ENCODE measurements around the gene CDC27. TPM values are rescaled to one million over a fixed set of nuclear protein-coding genes. Genes with fewer than 3 reads are reported as not detected.

The CDC27 gene
- total RNA-seq, 1 donor from 2014 or later = 125 TPM

DNA sequence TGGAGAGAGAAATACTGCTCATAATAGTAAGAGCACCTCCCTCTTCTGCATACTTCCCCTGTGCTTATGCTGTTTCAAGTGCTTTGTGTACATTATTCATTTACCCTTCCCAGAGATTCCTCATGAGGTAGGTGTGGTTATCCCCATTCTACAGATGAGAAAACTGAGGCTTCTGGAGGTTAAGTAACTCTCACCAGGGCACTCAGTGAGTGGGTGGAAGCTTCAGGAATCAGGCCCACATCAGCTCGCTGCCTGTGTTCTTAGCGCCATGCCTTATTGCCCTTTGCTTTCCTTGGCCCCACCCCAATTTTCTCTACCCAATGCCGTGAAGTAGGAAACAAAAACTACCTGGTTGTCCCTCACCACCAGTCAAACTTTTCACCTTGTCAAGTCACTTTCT is 46.4 kb upstream of the CDC27 start:
- no peak for DNase-seq (ENCODE audit: low read depth, low spot score)
- no peak overlapping the region for H3K4me3 Mint-ChIP-seq
- no peaks in the 10 kb centered on the region for H3K9me3 Mint-ChIP-seq
- H3K27me3 Mint-ChIP-seq (ENCODE audit: low read depth) = peaks cover 20% of the 10 kb centered on the region
- no peak for TF ChIP-seq CTCF (conservative IDR thresholded peaks at IDR 0.05)
- H3K36me3 Mint-ChIP-seq (ENCODE audit: low read depth) = no peaks in the 10 kb centered on the region
- peaks cover 2% of the 10 kb centered on the region for H3K4me1 Mint-ChIP-seq
- no peak overlapping the region for H3K27ac Mint-ChIP-seq (ENCODE audit: unreplicated experiment)

GRCh38 chr17:47232465-47232864 is 43.4 kb upstream of the CDC27 start:
- H3K36me3 Mint-ChIP-seq (ENCODE audit: low read depth) = no peaks in the 10 kb centered on the region
- H3K9me3 Mint-ChIP-seq = no peaks in the 10 kb centered on the region
- DNase-seq (ENCODE audit: low read depth, low spot score) = no peak
- no peak overlapping the region for H3K27ac Mint-ChIP-seq (ENCODE audit: unreplicated experiment)
- no peak for TF ChIP-seq CTCF (conservative IDR thresholded peaks at IDR 0.05)
- H3K27me3 Mint-ChIP-seq (ENCODE audit: low read depth) = peaks cover 30% of the 10 kb centered on the region
- H3K4me1 Mint-ChIP-seq = peaks cover 14% of the 10 kb centered on the region
- H3K4me3 Mint-ChIP-seq = no peak overlapping the region

DNA sequence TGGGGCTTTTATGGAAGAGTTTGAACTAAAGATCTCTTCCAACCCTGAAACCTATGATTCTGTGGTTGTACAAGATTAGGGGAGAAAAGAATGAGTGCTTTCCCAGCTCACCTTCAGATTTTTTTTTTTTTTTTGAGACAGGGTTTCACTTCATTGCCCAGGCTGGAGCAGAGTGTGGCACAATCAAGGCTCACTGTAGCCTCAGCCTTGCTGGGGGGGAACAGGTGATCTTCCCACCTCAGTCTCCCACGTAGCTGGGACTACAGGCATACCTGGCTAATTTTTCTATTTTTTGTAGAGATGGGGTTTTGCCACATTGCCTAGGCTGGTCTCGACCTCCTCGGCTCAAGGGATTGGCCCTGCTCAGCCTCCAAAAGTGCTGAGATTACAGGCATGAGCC is 42.8 kb upstream of the CDC27 start:
- Mint-ChIP-seq H3K4me1 (peaks cover 14% of the 10 kb centered on the region), H3K4me3 (no peak overlapping the region), H3K27ac (ENCODE audit: unreplicated experiment) (no peak overlapping the region), H3K27me3 (ENCODE audit: low read depth) (peaks cover 30% of the 10 kb centered on the region), H3K9me3 (no peaks in the 10 kb centered on the region), H3K36me3 (ENCODE audit: low read depth) (no peaks in the 10 kb centered on the region)
- DNase-seq (ENCODE audit: low read depth, low spot score) = no peak
- no peak for TF ChIP-seq CTCF (conservative IDR thresholded peaks at IDR 0.05)

GRCh38 chr17:47231334-47231733 is 42.2 kb upstream of the CDC27 start:
- H3K4me3 Mint-ChIP-seq = no peak overlapping the region
- no peak for DNase-seq (ENCODE audit: low read depth, low spot score)
- H3K27me3 Mint-ChIP-seq (ENCODE audit: low read depth) = peaks cover 30% of the 10 kb centered on the region
- no peaks in the 10 kb centered on the region for H3K9me3 Mint-ChIP-seq
- H3K27ac Mint-ChIP-seq (ENCODE audit: unreplicated experiment) = no peak overlapping the region
- H3K4me1 Mint-ChIP-seq = peaks cover 14% of the 10 kb centered on the region
- no peaks in the 10 kb centered on the region for H3K36me3 Mint-ChIP-seq (ENCODE audit: low read depth)
- no peak for TF ChIP-seq CTCF (conservative IDR thresholded peaks at IDR 0.05)

DNA sequence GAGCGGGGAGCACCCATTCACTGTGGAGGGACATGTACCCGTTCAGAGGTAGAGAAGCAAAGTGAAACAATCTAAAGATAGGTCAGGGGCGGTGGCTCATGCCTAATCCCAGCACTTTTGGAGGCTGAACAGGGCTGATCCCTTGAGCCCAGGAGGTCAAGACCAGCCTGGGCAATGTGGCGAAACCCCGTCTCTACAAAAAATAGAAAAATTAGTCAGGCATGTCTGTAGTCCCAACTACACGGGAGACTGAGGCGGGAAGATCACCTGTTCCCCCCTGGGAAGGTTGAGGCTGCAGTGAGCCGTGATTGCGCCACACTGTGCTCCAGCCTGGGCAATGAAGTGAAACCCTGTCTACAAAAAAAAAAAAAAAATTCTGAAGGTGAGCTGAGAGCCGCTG is 41.8 kb upstream of the CDC27 start:
- H3K36me3 Mint-ChIP-seq (ENCODE audit: low read depth) = no peaks in the 10 kb centered on the region
- peaks cover 30% of the 10 kb centered on the region for H3K27me3 Mint-ChIP-seq (ENCODE audit: low read depth)
- no peak overlapping the region for H3K27ac Mint-ChIP-seq (ENCODE audit: unreplicated experiment)
- H3K4me1 Mint-ChIP-seq = peaks cover 14% of the 10 kb centered on the region
- no peak for DNase-seq (ENCODE audit: low read depth, low spot score)
- H3K9me3 Mint-ChIP-seq = no peaks in the 10 kb centered on the region
- no peak for TF ChIP-seq CTCF (conservative IDR thresholded peaks at IDR 0.05)
- no peak overlapping the region for H3K4me3 Mint-ChIP-seq

Measured in neural crest cell (in vitro differentiated cells).